Stimulated activated CD8-positive, alpha-beta memory T cell treated with anti-CD3 and anti-CD28 coated beads, Interleukin-12 subunit alpha, Interleukin-12 subunit beta, amount 100 ng/mL, for 4 hours (primary cell): ENCODE measurements around the gene SMAD3.

Experiments used
- DNase-seq: peaks from one replicate; pipeline ENCODE4 v3.0.0-alpha.2; 2020; ENCODE audit warnings: low read depth

SMAD3 gene

GRCh38 chr15:67097930-67098740 lies 32.7 kb downstream of the SMAD3 start:
- DNase-seq, result no peak

DNA sequence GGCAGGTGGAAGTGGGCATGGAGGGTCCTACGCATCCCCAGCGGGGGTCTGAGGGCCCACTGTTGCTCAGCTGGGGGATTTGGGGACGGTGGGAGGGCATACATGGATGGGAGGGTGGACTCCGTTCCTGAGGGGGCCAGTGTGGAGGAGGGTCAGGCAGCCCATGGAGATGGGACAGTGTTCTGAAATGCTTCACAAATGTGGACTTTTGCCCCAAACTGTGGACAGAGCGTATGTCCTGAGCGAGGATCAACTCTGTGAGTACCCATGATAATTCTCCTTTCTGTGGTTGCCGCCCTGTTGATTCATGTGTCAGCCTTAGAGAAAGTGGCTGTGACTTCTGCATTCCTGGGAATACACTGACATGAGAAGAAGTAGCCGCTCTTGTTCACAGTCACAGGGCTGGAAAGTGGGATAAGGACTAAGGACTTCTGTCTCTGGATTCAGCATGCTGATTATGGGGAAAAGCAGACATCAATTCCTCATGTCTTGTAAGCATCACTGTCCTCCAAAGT lies 33.4 kb downstream of the SMAD3 start:
- DNase-seq, result no peak

DNA sequence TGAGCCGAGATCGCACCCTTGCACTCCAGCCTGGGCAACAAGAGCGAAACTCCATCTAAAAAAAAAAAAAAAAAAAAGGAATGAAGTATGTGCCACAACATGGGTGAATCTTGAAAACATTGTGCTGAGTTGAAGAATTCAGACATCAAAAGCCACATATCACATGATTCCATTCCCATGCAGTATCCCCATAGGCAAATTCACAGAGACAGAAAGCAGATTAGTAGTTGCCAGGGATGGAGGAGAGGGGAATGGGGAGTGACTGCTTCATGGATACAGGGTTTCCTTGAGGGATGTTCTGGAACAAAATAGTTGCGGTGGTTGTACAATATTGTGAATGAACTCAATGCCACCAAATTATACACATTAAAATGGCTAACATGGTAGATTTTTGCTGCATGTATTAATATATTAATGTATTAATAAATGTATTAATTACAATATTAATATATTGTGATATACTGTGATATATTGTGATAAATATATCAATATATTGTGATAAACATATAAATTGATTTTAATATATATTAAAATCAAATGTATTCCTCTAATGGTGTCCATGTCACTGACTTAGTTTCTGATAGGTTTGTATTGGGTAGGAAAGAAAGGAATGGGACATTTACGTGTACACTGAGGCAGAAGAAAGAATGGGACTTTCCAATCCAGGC lies 34.9 kb downstream of the SMAD3 start:
- no peak for DNase-seq

GRCh38 chr15:67100801-67101581 lies 35.6 kb downstream of the SMAD3 start:
- no peak for DNase-seq

DNA sequence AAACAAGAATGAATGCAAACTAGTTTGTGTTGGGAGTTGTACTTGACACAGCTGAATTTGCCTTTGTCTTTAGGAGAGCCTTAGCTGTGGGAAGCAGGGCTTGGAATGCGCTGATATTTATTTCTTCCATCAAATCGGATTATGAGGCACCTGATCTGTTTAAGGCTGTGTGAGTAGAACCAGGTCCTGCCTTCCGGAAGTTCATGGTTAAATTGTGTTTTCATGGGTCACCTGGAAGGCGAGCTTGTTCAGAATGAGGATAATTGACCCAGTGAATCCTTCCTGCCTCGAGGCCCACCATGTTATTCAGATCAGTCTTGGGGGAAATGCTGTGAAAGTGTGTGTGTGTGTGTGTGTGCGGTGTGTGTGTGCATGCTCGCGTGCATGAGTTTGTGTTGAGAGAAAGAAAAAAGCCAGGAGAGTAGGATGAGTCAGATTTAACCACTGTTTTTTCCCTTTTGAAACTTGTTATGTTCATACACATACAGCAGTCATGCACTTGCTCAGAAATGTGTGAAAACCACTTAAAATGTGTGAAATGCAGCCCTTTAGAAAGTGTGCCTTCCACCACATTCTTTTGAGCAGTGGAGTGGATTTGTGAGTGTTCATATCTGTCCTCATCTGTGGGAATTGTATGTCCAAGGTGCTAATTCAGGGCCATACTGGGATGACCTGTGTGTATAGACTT lies 36.7 kb downstream of the SMAD3 start:
- DNase-seq, result no peak

GRCh38 chr15:67102599-67102929 lies 37.2 kb downstream of the SMAD3 start:
- DNase-seq, result no peak

- no peak for DNase-seq
Observed at GRCh38 chr15:67103021-67103420, 37.6 kb downstream of the SMAD3 start.

DNA sequence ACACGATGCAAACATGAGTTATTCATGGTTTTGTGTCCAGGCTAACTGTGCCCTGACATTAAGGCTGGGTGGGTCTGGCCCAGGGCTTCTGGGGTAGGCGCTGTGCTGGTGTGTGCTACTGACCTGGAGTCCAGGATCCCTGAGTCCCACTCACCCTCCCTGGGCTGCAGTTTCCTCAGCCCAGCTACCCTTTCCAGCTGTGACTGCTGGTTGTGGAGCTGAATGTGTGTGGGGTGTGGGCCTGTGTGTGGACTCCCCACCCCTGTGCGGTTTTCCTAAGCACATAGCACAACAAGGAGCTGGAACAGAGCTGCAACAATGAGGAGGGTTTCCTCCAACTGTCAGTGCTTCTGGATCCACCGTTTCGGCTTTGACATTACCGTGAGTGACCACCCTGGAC lies 38.0 kb downstream of the SMAD3 start:
- no peak for DNase-seq

GRCh38 chr15:67103869-67104268 lies 38.5 kb downstream of the SMAD3 start:
- no peak for DNase-seq

DNA sequence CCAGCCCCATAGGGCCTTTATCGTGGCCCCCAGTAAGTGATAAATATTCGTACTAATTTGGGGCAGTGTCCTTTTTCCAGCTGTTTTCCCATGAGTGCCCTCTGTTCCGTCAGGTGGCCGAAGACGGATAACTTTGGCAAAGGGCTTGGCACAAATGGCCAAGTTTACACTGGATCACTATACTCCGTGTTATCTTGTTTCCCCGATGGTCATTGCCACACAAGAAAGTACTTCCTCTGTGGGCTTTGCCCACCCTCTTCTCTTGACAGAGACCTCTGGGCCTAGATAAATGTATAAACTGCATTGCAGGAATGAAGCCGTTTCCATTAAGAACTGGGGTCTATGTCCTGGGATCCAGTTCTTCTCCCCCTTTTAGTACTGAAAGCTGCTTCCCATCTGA lies 39.1 kb downstream of the SMAD3 start:
- no peak for DNase-seq

DNA sequence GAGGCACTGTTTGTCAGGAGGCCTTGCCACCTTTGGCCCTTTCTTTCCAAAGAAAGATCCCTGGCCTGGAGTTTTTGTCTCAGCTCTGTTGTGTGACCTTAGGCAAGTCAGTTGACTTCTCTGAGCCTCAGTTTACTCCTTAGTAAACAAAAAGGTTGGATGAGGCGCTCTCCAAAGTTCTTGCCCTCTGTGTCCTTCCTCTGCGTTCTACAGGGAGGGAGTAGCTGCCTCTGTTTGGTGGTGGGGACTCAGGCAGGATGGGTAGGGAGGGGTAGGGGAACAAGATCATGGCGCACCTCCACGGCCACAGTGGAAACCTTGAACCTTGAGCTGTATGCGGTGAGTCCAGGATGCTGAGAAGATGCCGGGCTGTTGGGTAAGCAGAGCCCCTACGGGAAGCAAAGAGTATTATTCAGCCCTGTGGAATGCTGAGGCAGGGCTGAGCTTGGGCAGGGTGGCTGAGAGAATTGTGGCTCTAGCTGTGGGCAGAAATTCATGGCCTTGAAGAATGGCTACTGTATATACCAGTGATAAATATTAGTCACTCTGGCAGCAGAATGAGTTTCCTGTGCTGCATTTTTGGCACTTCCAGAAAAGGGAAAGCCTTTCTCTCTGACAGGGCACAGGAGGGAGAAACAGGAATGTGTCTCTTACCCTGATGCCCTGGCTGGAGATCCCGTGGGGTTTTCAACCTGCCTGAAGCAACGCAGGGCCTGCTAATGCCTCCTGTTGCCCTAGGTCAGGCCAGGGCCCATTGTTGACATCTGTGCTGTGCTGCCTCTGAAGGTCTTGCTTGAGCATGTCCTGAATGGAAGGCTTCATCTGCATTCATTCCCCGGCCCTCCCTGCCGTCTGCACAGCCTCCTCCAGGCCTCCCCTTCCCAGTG lies 39.9 kb downstream of the SMAD3 start:
- no peak for DNase-seq

GRCh38 chr15:67105991-67106763 lies 40.8 kb downstream of the SMAD3 start:
- DNase-seq, result no peak

- no peak for DNase-seq
Observed at GRCh38 chr15:67106764-67107013, 41.3 kb downstream of the SMAD3 start.

DNA sequence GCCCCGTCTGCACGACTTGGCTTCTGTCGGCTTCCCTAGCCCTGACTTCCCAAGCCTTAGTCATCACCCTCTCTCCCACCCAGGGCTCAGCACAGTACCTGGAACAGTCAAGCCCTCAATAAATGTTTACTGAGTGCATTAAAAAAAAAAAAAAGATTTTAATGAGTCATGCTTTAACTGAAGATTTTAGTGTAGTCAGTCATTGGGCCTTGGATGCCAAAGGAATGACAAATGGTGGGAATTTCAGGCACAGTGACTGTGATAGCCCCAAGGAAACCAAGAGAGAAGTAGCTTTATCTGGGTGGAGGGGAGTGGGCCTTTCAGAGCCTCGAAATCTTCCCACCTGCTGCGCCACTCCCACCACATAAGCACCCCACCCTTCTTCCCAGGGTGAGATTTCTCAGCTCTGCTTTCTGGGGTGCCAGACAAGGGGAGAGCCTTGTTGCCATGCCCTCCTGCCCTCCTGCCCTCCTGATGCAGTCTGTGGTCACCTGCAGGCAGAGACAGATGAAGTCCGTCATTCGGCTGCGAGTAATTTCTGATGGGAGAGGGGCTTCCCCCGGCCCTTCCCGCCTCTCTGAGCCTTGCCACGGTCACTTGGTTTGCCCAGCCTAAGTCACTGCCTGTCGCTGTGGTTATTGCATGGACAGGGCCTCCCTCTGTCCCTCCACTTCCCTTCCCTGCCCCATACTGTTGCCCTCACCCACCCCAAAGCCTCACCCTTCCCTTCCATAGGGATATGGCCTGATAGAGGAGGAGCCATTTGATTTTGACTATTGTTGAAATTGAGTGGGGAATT lies 41.8 kb downstream of the SMAD3 start:
- DNase-seq, result no peak

- no peak for DNase-seq
Observed at GRCh38 chr15:67108122-67108961, 42.9 kb downstream of the SMAD3 start.

DNA sequence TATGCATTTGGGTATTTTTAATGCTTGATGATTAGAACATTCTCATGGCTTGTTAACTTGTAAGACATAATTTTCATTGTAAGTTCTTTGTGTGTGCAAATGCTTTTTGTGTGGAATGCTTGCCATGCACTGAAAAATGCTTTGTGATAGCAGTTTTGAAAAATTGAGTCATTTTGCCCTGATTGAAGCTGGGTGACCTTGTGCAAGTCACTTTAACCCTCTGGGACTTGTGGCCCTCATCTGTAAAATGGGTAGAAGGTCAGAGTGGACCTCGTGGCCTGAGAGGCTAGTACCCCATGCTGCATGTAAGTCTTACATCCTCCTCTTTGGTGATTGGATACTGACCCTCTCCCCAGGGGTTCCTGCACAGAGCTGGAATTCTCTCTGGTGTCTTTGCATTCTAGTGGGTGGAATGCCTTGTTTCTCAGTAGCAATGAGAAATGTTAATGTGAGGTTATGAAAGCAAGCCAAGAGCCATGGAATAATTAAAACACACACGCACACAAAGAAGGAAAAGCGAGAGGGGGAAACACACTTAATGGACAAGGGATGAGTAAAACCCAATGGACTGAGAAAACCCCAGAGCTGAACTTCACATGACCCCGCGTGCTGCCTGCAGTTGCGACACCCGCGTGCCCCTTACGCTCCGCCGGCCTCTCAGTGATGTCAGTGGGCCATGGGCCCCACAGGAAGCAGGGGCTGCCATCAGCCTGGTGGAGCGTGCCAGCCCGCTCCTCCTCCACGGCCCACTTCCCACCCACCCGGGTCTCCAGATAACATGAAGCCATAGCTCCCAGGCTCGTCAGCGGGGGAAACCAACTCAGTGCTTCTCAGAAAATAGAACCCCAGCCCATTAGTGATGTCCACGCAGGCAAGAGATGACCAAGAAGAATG lies 44.0 kb downstream of the SMAD3 start:
- DNase-seq, result no peak

- no peak for DNase-seq
Observed at GRCh38 chr15:67110361-67110781, 45.0 kb downstream of the SMAD3 start.
